WI38 (cell line): Measurements from ENCODE around the gene FZR1.

ENCODE experiments used
- H3K4me3 ChIP-seq: 2 replicates; pipeline ENCODE4 v1.5.1; 2011; ENCODE audit warnings: low read depth, mild to moderate bottlenecking, control low read depth, low read length
- TF ChIP-seq, protein P1 (sequence below): IDR thresholded peaks from 2 replicates; pipeline ENCODE4 v1.5.1; 2012; ENCODE audit warnings: low read depth, mild to moderate bottlenecking, control low read depth, low read length

Gene FZR1

DNA sequence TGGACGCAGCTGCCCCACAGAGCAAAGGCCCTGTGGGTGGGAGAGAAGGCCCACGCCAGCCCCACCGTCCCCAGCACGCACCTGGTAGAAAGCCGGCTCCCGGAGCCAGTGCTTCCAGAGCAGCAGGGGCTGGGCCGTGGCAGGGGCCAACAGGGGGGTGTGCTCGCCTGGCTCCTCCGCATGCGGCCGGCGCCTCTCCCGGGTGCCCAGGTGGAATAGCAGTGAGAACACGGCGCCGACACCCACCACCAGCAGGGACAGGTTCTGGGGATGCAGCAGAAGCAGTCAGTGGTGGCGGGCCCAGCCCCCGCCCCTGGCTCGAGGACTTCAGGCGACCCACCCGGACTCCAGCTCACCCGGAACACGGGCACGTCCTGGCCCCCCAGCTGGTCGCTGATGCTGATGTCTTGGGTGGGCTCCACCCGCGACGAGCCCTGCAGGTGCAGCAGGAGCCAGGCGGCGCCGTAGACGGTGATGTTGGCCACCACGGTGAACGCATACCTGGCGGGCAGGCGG lies 41.7 kb downstream of the FZR1 start:
- no peak overlapping the region for H3K4me3 ChIP-seq
- TF ChIP-seq, protein P1, sequence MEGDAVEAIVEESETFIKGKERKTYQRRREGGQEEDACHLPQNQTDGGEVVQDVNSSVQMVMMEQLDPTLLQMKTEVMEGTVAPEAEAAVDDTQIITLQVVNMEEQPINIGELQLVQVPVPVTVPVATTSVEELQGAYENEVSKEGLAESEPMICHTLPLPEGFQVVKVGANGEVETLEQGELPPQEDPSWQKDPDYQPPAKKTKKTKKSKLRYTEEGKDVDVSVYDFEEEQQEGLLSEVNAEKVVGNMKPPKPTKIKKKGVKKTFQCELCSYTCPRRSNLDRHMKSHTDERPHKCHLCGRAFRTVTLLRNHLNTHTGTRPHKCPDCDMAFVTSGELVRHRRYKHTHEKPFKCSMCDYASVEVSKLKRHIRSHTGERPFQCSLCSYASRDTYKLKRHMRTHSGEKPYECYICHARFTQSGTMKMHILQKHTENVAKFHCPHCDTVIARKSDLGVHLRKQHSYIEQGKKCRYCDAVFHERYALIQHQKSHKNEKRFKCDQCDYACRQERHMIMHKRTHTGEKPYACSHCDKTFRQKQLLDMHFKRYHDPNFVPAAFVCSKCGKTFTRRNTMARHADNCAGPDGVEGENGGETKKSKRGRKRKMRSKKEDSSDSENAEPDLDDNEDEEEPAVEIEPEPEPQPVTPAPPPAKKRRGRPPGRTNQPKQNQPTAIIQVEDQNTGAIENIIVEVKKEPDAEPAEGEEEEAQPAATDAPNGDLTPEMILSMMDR, result no peak

GRCh38 chr19:3548606-3549005 lies 42.5 kb downstream of the FZR1 start:
- H3K4me3 ChIP-seq, result no peak overlapping the region
- TF ChIP-seq, protein P1, result no peak

DNA sequence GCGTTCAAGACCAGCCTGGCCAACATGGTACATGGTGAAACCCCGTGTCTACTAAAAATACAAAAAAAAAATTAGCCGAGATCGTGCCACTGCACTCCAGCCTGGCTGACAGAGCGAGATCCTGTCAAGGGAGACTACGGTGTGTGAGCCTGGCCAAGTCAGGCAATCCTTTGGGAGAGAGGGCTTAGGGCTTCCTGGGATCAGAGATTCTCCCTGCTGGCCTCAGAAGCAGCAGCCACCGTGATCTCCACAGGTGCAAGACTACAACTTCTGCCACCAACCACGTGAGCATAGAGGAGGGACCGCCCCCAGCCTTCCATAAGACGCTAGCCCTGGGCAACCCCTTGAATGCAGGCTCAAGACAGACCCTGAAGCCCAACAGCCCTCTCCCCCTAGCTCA lies 43.7 kb downstream of the FZR1 start:
- TF ChIP-seq, protein P1, result no peak
- H3K4me3 ChIP-seq, result no peak overlapping the region

GRCh38 chr19:3550947-3551791 lies 45.1 kb downstream of the FZR1 start:
- TF ChIP-seq, protein P1, result no peak
- no peak overlapping the region for H3K4me3 ChIP-seq

GRCh38 chr19:3551792-3552095 lies 45.6 kb downstream of the FZR1 start:
- TF ChIP-seq, protein P1, result no peak
- no peak overlapping the region for H3K4me3 ChIP-seq

- TF ChIP-seq, protein P1, result no peak
Observed at GRCh38 chr19:3554254-3555083, 48.4 kb downstream of the FZR1 start.

More at GRCh38 chr19:3554254-3555083, 48.4 kb downstream of the FZR1 start:
- no peak overlapping the region for H3K4me3 ChIP-seq
